RWPE1 (cell line): ENCODE measurements around the gene RAPGEF2.
A peak's percentile ranks its signal among the peaks of the same experiment; 100 is the strongest.

ENCODE experiments used
- CTCF ChIA-PET: fragments of 350-600 bp; sonication (Branson Sonifier 250); formaldehyde crosslinking; extraction: SDS; loops from one replicate; lab custom pipeline; 2021; lab: Yijun Ruan, JAX
- POLR2A ChIA-PET: fragments of 400-600 bp; formaldehyde crosslinking; extraction: SDS; loops from one replicate; lab custom pipeline; 2020; ENCODE audit warnings: antibody characterized with exemption; ENCODE audit not compliant: low non-redundant PET; lab: Yijun Ruan, JAX
- DNase-seq: peaks from one replicate; pipeline ENCODE4 v3.0.0; 2012; ENCODE audit warnings: low spot score
- H3K27ac ChIP-seq: fragments of 450-650 bp; 2 replicates; pipeline ENCODE4 v1.5.1; 2017
- TF ChIP-seq, protein P1 (sequence below): fragments of 450-650 bp; conservative IDR thresholded peaks from 2 replicates; pipeline ENCODE4 v1.5.1; 2017; ENCODE audit warnings: low read depth, mild to moderate bottlenecking

Gene RAPGEF2

DNA sequence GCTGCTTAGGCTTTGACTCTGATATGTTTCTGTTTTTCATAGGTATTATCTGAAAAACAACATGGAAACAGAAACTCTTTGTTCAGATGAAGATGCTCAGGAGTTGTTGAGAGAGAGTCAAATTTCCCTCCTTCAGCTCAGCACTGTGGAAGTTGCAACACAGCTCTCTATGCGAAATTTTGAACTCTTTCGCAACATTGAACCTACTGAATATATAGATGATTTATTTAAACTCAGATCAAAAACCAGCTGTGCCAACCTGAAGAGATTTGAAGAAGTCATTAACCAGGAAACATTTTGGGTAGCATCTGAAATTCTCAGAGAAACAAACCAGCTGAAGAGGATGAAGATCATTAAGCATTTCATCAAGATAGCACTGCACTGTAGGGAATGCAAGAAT is 238.6 kb downstream of the RAPGEF2 start:
- peak; percentile 4 for DNase-seq
- ChIA-PET POLR2A (no interaction called here), CTCF (no interaction called here)

DNA sequence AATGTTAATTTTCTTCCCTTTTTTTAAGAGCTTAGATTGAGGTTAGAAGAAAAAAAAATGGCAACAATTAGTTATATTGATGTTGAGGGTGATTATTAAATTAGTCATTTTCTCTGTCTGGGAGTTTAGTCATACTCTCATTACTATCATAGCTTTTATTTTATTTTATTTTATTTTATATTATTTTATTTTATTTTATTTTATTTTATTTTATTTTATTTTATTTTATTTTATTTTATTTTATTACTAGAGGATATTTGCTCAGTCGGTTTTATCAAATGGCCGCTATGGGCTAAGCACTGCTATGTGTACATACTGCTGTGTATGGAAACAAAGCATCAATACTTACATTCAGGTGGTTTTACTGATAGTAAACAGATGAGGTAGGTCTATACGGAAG is 239.5 kb downstream of the RAPGEF2 start:
- ChIA-PET CTCF (interaction anchor here (0.9 kb wide), 1 partner anchor 102 kb away, joined by 3 read pairs; no protein-coding TSS in a partner anchor), POLR2A (no interaction called here)
- TF ChIP-seq, protein P1, sequence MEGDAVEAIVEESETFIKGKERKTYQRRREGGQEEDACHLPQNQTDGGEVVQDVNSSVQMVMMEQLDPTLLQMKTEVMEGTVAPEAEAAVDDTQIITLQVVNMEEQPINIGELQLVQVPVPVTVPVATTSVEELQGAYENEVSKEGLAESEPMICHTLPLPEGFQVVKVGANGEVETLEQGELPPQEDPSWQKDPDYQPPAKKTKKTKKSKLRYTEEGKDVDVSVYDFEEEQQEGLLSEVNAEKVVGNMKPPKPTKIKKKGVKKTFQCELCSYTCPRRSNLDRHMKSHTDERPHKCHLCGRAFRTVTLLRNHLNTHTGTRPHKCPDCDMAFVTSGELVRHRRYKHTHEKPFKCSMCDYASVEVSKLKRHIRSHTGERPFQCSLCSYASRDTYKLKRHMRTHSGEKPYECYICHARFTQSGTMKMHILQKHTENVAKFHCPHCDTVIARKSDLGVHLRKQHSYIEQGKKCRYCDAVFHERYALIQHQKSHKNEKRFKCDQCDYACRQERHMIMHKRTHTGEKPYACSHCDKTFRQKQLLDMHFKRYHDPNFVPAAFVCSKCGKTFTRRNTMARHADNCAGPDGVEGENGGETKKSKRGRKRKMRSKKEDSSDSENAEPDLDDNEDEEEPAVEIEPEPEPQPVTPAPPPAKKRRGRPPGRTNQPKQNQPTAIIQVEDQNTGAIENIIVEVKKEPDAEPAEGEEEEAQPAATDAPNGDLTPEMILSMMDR: no peak
- no peak for DNase-seq
- no peak overlapping the region for H3K27ac ChIP-seq

More for the DNA sequence above, 238.6 kb downstream of the RAPGEF2 start:
- no peak overlapping the region for H3K27ac ChIP-seq
- TF ChIP-seq, protein P1: no peak

DNA sequence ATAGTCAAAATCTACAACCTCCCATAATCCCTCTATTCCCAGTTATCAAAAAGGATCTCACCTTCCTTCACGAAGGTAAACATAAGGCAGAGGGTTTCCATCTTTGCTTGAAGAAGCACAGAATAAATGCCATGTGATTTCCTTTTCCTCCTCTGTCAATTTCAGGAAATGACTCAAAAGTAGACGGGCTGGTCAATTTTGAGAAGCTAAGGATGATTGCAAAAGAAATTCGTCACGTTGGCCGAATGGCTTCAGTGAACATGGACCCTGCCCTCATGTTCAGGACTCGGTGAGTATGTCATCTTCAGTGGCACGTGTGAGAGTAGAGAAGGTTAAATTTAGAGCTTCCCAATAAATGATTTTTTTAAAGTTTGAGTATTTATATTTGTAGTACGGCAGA is 240.2 kb downstream of the RAPGEF2 start:
- DNase-seq: no peak
- CTCF ChIA-PET: no interaction called here
- no peak overlapping the region for H3K27ac ChIP-seq
- TF ChIP-seq, protein P1: no peak
- POLR2A ChIA-PET: no interaction called here

DNA sequence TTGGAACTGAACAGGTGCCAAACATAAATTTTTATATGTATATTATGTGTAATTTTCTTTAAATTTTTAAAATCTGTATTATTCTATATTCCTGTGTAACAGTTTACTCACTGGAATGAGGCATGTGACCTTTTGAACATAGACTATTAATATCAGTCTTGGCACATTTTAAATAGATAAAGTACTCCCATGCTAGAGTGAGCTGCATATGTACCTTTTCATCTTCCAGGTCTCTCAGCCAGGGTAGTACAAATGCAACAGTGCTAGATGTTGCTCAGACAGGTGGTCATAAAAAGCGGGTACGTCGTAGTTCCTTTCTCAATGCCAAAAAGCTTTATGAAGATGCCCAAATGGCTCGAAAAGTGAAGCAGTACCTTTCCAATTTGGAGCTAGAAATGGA is 242.0 kb downstream of the RAPGEF2 start:
- TF ChIP-seq, protein P1: no peak
- ChIA-PET CTCF (no interaction called here), POLR2A (no interaction called here)

DNA sequence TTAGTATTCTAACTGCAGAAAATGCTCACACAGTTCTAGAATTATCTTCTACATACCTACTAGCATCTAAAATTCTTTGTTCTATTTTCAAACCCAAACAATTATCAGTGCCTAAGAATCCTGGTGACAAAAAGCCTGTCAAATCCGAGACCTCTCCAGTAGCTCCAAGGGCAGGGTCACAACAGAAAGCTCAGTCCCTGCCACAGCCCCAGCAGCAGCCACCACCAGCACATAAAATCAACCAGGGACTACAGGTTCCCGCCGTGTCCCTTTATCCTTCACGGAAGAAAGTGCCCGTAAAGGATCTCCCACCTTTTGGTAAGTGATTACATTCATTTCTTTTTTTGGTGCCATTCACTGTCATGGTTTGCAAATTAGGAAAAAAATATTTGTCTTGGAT is 243.8 kb downstream of the RAPGEF2 start:
- TF ChIP-seq, protein P1: no peak
- DNase-seq: no peak
- POLR2A ChIA-PET: no interaction called here
- no peak overlapping the region for H3K27ac ChIP-seq
- CTCF ChIA-PET: interaction anchor here (0.6 kb wide), 1 partner anchor 838 kb away, joined by 4 read pairs; no protein-coding TSS in a partner anchor

More for the DNA sequence above, 242.0 kb downstream of the RAPGEF2 start:
- H3K27ac ChIP-seq: no peak overlapping the region
- no peak for DNase-seq

DNA sequence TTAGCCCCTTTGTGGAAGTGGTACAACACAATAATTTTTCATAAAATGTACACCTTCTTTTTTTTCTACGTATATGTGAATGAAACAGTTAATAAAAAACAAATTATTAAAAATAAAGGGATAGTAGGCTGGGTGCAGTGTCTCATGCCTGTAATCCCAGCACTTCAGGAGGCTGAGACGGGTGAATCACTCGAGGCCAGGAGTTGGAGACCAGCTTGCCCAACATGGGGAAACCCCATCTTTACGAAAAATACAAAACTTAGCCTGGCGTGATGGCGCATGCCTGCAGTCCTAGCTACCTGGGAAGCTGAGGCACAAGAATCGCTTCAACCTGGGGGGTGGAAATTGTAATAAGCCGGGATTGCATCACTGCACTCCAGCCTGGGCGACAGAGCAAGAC is 244.9 kb downstream of the RAPGEF2 start:
- POLR2A ChIA-PET: no interaction called here
- TF ChIP-seq, protein P1: no peak
- no peak for DNase-seq
- no peak overlapping the region for H3K27ac ChIP-seq
- CTCF ChIA-PET: interaction anchor here (0.7 kb wide), 1 partner anchor 658 kb away, joined by 5 read pairs; no protein-coding TSS in a partner anchor

DNA sequence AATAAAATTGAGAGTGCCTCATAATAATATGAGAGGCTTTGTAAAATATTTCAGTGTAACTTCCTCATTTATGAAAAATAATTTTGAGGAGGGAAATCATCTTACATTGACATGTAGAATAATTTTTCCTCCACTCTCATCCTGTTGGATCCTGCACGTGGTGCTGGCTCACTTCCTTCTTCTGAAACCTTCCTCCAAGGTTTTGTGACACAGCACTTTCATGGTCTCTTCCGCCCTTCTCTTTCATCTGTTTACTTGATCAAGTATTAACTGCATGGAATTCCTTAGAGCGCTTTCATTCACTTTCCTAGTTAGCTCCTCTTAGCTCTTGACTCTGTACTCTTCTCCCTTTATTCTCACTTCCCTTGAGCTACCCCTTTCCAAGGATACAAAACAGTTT is 246.5 kb downstream of the RAPGEF2 start:
- ChIA-PET POLR2A (no interaction called here), CTCF (no interaction called here)
- DNase-seq: no peak
- TF ChIP-seq, protein P1: no peak
- no peak overlapping the region for H3K27ac ChIP-seq
